NCI-H1694 treated with DMSO at 0.1 percent for 48 hours (cell line): ENCODE measurements around the gene HIRIP3.
"Not testable (repeated sequence)": the region's sequence is repeated elsewhere in the genome, so short reads cannot be mapped to it uniquely, and the experiment has no call there.

ENCODE experiments used
- DNase-seq: peaks from one replicate; lab custom pipeline; 2025; lab: John Stamatoyannopoulos, UW

Gene HIRIP3

GRCh38 chr16:29959821-29960220 is 35.6 kb downstream of the HIRIP3 start:
- DNase-seq = not testable (repeated sequence)

- DNase-seq = no peak
These were observed 36.1 kb downstream of the HIRIP3 start for GRCh38 chr16:29959293-29959692.

- DNase-seq = no peak
These were observed 36.7 kb downstream of the HIRIP3 start for GRCh38 chr16:29958756-29959155.

GRCh38 chr16:29951625-29952365 is 43.6 kb downstream of the HIRIP3 start:
- no peak for DNase-seq

- no peak for DNase-seq
These were observed 44.5 kb downstream of the HIRIP3 start for GRCh38 chr16:29950806-29951461.

- DNase-seq = no peak
These were observed 47.5 kb downstream of the HIRIP3 start for GRCh38 chr16:29947897-29948296.

- no peak for DNase-seq
These were observed 51.3 kb downstream of the HIRIP3 start for GRCh38 chr16:29943846-29944799.
